Adrenal gland (tissue), 5 donors: ENCODE measurements around the gene ZBTB4.
"Not testable (repeated sequence)": the region's sequence is repeated elsewhere in the genome, so short reads cannot be mapped to it uniquely, and the experiment has no call there.

ENCODE experiments used
- CTCF ChIP-seq, 6 experiments: fragments of 450-650 bp in 4 of 6; fragments of 200-600 bp in 2 of 6; sonication (generic) in 1 of 6; IDR thresholded peaks; 1 replicate in 5 of 6; 2 replicates in 1 of 6; pipeline versions ENCODE4 v1.5.1 to v1.8.0; 2016 to 2021; ENCODE audit warnings: antibody characterized with exemption in 6 of 6, mild to moderate bottlenecking in 2 of 6, moderate library complexity in 1 of 6
- POLR2A ChIP-seq, 2 donors: fragments of 450-650 bp; IDR thresholded peaks; one replicate each; pipeline ENCODE4 v1.6.1; 2017; ENCODE audit warnings: antibody characterized with exemption in 2 of 2, mild to moderate bottlenecking in 2 of 2, moderate library complexity in 1 of 2
- donor health status: DM: no; HTN: no; CAD: no.

- TF ChIP-seq CTCF, POLR2A (IDR thresholded peaks at IDR 0.05): not testable (repeated sequence)
Measured at GRCh38 chr17:7474767-7475166, 4.7 kb downstream of the ZBTB4 start.
